Measurements from ENCODE around the gene CYP2B6. TPM values are rescaled to one million over a fixed set of nuclear protein-coding genes. Genes with fewer than 3 reads are reported as not detected.
"Not testable (repeated sequence)": the region's sequence is repeated elsewhere in the genome, so short reads cannot be mapped to it uniquely, and the experiment has no call there.

CYP2B6 gene
- total RNA-seq, 1 donor from 2014 or later, result not detected

DNA sequence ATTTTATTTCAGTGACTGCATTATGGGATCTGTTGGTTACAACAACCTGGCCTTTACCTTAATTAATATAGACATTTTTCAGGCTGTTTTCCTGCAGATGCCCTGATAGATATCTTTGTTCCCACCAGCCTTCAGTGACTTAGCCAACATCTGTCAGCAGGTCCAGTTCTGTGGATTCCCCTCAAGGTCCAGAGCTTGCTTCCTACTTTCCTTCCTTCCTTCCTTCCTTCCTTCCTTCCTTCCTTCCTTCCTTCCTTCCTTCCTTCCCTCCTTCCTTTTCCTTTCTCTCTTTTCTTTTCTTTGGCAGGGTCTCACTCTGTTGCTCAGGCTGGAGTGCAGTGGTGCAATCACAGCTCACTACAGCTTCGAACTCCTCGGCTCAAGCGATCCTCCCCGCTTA lies 14.4 kb upstream of the CYP2B6 start:
- DNase-seq (ENCODE audit: low spot score), result no peak
- intact Hi-C loops (cut with DNase I), result no loop called here
- no peak for ATAC-seq

DNA sequence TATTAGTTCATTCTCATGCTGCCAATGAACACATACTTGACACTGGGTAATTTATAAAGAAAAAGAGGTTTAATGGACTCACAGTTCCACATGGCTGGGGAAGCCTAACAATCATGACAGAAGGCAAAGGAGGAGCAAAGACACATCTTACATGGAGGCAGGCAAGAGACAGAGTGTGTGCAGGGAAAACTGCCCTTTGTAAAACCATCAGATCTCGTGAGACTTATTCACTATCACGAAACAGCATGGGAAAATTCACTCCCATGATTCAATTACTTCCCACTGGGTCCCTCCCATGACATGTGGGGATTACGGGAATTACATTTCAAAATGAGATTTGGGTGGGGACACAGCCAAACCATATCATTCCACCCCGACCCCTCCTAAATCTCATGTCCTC lies 11.3 kb upstream of the CYP2B6 start:
- ATAC-seq; DNase-seq (ENCODE audit: low spot score); intact Hi-C loops (cut with DNase I): not testable (repeated sequence)

DNA sequence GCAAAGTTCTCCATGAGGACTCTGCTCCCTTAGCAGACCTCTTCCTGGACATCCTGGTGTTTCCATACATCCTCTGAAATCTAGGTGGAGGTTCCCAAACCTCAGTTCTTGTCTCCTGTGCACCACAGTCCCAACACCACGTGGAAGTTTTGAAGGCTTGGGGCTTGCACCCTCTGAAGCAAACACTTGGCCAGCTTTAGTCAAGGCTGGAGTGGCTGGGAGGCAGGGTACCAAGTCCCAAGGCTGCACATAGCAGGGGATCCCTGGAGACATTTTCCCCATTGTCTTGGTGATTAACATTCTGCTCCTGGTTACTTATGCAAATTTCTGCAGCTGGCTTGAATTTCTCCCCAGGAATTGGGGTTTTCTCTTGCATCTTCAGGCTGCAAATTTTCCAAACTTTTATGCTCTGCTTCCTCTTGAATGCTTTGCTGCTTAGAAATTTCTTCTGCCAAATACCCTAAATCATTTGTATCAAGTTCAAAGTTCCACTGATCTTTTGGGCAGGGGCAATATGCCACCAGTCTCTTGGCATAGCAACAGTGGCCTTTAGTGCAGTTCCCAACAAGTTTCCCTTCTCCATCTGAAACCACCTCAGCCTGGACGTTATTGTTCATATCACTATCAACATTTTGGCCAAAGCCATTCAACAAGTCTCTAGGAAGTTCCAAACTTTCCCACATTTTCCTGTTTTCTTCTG lies 10.2 kb upstream of the CYP2B6 start:
- DNase-seq (ENCODE audit: low spot score); intact Hi-C loops (cut with DNase I); ATAC-seq: not testable (repeated sequence)

DNA sequence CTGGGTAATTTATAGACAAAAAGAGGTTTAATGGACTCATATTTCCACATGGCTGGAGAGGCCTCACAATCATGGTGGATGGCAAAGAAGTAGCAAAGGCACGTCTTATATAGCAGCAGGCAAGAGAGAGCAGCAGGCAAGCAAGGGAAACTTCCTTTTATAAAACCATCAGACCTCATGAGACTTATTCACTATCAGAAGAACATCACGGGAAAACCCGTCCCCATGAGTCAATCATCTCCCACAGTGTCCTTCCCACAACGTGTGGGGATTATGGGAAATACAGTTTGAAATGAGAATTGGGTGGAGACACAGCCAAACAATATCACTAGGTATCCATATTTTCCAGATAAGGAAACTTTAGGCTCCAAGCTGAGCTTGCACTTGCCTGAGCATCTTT lies 9.5 kb upstream of the CYP2B6 start:
- no peak for ATAC-seq
- DNase-seq (ENCODE audit: low spot score), result no peak
- intact Hi-C loops (cut with DNase I), result no loop called here

DNA sequence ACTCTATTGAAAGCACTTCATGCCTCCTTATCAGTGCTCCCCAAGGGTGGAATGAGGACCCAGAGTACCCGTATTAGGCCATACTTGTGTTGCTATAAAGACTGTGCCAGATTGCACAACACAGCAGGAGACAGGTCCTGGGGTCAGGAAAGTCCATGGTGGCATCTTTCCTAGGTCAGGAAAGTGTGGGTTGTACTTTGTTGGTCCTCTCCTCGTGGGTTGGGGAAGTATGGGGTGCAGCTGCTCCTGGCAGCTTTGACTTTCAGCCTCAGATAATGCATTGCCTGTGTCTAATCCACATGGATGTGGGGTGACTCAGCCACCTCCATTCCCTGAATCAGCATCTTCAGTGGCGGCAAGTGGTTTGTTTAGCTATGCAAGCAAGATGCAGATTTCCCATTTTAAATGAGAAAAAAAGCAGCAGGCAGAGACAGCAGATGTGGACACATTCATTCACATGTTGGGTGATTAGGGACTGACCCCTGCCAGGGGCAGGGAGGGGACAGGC lies 8.4 kb upstream of the CYP2B6 start:
- intact Hi-C loops (cut with DNase I), result no loop called here
- ATAC-seq, result no peak
- no peak for DNase-seq (ENCODE audit: low spot score)

DNA sequence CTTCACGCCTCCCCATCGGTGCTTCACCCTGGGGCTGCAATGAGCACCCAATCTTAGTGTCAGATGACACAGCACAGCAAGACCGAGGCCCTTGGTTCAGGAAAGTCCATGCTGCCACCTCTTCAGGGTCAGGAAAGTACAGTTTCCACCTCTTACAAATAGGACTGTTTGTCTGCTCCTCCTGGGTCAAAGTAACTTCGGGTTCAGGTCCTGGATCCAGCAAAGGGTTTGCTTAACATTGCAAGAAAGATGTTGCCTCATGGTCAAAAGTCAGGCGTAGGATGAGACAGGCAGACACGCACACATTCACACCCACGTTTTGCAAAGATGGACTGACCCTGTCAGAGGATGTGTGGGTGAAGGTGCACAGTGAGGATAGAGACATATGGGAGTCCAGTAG lies 1.6 kb upstream of the CYP2B6 start:
- intact Hi-C loops (cut with DNase I), result no loop called here
- DNase-seq (ENCODE audit: low spot score) (no peak), ATAC-seq (no peak)

DNA sequence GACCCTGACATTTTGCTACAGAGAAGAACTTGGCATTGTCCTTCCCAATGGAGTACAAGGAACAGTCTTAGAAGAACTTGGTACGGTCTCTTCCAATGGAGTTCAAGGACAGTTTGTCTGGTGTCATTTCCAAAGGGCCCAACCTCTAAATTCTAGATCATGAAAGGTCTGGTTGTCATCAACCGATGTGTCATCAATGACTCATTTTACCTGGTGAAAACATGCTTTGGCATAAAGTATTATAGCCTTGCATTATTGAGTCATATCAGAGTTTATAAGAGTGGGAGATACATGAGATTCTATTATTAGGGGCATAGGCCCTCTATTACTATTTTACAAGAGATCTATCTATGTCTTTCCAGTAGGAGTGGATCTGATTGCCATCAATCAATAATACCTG lies 4.3 kb downstream of the CYP2B6 start:
- intact Hi-C loops (cut with DNase I), result no loop called here
- no peak for DNase-seq (ENCODE audit: low spot score)
- ATAC-seq, result no peak

DNA sequence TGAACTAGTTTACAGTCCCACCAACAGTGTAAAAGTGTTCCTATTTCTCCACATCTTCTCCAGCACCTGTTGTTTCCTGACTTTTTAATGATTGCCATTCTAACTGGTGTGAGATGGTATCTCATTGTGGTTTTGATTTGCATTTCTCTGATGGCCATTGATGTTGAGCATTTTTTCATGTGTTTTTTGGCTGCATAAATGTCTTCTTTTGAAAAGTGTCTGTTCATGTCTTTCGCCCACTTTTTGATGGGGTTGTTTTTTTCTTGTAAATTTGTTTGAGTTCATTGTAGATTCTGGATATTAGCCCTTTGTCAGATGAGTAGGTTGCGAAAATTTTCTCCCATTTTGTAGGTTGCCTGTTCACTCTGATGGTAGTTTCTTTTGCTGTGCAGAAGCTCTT lies 7.9 kb downstream of the CYP2B6 start:
- intact Hi-C loops (cut with DNase I); DNase-seq (ENCODE audit: low spot score); ATAC-seq: not testable (repeated sequence)

DNA sequence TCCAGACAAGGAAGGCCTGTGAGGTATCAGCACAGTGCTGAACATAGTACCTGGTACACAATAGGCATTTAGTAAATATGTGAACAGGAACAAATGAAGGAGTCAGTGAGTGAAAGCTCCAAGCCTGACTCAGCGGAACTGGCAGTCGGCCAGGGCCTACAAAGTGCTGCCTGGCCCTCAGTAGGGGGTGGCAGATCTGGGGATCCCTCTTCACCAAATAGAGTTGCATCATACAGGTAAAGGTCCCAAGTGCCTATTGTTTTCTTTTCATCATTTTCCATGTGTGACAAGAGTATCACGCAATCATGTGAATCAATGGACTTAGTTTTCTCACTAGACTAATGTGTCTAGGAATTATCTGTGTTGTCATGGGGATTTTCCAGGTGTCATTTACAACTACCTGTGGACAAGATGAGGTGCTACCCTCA lies 9.2 kb downstream of the CYP2B6 start:
- DNase-seq (ENCODE audit: low spot score), result no peak
- intact Hi-C loops (cut with DNase I), result no loop called here
- no peak for ATAC-seq

DNA sequence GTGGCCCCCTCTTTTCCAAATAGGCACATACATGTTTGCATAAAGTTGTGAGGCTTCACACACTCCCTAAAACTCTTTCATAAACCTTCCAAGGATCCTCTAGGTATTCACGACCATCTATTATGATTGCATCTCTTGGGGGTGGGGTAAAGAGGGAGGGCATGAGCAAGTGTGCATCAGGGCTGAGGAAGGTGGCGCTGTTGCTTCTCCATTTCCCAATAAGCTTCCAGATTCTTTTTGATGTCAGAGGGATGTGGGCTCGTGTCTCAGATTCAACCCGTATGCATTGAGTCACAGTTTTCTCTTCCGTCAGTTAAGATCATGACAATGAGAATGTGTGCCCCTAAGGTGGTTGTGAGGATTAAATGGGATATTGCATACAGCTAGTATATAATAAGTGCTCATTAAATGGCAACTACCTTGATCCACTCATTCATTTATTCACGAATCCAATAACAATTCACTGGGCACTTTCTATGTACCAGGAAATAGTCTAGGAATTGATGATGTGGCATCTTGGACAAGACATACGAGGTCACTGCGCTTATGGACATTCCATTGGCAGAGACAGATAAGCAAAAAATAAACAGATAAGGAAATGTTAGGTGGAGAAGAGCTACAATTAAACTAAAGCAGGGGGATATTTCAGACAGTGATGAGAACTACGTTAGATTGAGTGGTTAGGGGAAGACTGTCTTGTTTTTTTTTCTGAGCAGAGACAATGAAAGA lies 10.3 kb downstream of the CYP2B6 start:
- intact Hi-C loops (cut with DNase I), result no loop called here

DNA sequence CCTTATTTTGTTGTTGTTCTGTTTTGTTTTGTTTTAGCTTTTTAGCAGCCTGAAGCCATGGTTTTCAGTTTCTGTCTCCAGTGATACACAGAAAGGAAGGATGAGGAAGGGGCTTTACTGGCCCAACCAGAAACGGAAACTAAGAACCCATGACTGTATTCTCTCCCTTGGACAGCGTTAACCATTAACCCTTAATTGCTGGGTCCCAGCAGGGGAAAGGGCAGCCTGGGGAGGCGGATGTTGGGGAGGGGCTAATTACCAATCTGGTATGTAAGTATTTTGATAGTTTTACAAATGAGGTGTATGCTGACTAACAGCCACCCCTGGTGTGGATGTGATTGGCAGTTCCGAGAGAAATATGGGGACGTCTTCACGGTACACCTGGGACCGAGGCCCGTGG lies 12.6 kb downstream of the CYP2B6 start:
- intact Hi-C loops (cut with DNase I); ATAC-seq: not testable (repeated sequence)

More for the DNA sequence above, 10.3 kb downstream of the CYP2B6 start:
- DNase-seq (ENCODE audit: low spot score) (no peak), ATAC-seq (no peak)

DNA sequence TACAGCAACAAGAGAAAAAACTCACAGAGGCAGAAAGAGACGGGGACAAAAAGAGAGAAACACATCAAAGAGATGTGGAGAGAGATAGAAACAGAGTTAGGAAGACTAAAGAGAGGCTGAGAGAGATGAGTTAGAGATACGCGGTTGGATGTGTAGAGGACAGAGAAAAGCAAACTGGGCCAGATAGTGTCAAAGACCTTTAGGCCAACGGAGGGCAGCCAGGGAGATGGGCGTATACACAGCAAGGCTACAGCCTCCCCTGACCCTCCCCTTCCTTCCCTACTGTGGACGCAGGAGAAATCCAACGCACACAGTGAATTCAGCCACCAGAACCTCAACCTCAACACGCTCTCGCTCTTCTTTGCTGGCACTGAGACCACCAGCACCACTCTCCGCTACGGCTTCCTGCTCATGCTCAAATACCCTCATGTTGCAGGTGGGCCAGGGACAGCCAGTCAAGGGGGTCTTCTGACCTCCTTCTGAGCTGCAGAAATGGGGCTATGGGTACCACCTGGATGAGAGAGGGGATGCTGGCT lies 18.7 kb downstream of the CYP2B6 start:
- no peak for DNase-seq (ENCODE audit: low spot score)
- no peak for ATAC-seq
- intact Hi-C loops (cut with DNase I), result loop anchor here (5.0 kb wide), 1 partner anchor 882 kb away; no protein-coding TSS in a partner anchor

More for the DNA sequence above, 12.6 kb downstream of the CYP2B6 start:
- not testable (repeated sequence) for DNase-seq (ENCODE audit: low spot score)

DNA sequence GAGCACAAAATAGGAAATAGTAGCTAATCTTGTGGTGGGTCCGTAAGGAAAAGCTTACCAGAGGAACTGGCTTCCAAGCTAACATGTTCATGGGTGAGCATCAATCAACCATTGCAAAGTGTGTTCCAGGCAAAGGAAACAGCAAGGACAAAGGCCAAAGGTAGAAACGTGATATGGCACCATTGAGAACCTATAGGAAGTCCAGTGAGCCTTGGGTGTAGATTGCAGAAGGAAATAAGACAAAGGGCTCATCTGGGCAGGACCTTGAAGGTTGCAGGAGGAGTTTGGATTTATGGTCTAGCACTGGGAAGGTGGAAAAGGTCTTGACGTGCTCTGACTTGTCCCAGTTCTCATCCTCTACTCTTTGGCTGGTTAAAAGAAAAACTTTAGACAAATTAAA lies 22.3 kb downstream of the CYP2B6 start:
- ATAC-seq (no peak), DNase-seq (ENCODE audit: low spot score) (no peak)
- intact Hi-C loops (cut with DNase I), result no loop called here

DNA sequence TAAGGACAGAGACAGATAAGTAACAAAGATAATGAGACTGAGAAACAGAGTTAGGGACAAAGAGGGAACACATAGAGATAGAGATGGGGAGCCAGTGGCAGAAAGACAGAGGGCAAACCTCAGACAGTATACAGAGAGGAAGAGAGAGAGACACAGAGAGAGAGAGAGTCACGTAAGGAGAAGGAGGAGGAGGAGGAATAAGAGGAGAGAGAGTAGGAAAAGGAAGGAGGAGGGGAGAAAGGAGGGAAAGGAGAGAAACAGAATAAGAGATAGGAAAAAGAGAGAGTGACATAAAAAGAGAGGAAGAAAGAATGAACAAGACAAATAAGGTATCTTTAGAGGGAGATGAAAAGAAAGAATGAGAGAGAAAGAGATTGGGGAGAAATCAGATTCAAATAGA lies 23.6 kb downstream of the CYP2B6 start:
- DNase-seq (ENCODE audit: low spot score) (no peak), ATAC-seq (no peak)
- intact Hi-C loops (cut with DNase I), result no loop called here

DNA sequence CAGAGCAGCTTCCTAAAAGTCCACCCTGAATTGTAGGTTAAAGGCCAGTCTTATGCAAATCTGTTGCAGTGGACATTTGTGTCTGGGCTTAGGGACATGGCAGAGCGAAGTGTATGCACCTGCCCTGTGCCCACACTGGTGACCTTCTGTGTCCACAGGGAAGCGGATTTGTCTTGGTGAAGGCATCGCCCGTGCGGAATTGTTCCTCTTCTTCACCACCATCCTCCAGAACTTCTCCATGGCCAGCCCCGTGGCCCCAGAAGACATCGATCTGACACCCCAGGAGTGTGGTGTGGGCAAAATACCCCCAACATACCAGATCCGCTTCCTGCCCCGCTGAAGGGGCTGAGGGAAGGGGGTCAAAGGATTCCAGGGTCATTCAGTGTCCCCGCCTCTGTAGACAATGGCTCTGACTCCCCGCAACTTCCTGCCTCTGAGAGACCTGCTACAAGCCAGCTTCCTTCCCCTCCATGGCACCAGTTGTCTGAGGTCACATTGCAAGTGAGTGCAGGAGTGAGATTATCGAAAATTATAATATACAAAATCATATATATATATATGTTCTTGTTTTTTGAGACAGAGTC lies 25.5 kb downstream of the CYP2B6 start:
- ATAC-seq, result no peak
- intact Hi-C loops (cut with DNase I), result no loop called here
- no peak for DNase-seq (ENCODE audit: low spot score)

DNA sequence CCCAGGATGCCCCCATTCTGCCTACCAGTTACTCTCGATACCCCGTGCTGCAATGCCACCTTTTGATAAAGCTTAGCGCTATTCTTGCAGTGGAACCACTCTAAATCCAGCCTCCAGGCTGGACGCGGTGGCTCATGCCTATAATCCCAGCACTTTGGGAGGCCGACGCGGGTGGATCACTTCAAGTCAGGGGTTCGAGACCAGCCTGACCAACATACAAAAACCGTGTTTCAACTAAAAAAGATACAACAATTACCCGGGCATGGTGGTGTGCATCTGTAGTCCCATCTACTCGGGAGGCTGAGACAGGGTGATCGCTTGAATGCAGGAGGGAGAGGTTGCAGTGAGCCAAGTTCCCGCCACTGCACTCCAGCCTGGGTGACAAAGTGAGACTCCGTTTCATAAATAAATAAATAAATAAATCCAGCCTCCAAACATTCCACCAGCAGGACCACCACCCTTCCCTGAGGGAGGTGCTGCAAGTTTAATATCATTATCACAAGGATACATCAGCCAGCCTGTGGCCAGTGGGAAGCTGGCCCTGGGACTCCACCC lies 27.7 kb downstream of the CYP2B6 start:
- DNase-seq (ENCODE audit: low spot score) (no peak), ATAC-seq (no peak)
- intact Hi-C loops (cut with DNase I), result no loop called here

DNA sequence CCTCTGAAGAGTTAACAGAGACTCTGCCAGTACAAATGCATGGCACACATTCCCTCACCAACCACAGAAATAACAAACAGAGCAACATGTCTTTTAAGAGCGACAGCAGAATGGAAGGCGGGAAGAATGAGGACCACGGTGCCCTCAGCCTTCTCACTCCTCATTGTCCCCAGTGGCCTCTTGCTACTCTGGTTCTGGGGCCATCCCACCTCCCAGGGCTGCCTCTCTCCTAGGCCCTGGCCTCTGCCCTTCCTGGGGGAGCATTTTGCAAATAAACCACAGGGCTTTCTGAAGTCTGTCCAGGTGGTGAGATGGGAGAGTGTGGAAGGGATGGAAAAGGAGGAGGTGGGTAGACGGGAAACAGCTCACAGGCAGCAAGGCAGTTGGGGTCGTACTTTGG lies 28.3 kb downstream of the CYP2B6 start:
- DNase-seq (ENCODE audit: low spot score) (no peak), ATAC-seq (no peak)
- intact Hi-C loops (cut with DNase I), result no loop called here

DNA sequence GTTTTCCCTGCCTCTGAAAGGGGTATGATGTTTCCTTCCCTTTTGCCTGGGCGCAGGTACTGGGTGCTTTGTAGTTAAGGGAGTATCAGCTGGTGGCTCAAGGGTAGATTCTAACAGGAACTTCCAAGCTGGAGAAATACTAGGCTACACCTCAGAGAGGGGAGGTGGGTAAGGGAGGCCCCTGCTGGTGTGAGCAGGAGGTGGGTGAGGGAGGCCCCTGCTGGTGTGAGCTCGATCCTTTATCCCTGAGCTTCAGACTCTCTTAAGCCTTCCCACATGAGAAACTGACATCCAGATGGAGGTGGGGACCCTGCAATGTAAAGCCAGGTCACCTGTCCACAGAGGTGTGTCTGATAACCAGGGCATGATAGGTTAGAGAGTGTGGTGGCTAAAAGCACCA lies 32.1 kb downstream of the CYP2B6 start:
- no peak for DNase-seq (ENCODE audit: low spot score)
- no peak for ATAC-seq
- intact Hi-C loops (cut with DNase I), result no loop called here

DNA sequence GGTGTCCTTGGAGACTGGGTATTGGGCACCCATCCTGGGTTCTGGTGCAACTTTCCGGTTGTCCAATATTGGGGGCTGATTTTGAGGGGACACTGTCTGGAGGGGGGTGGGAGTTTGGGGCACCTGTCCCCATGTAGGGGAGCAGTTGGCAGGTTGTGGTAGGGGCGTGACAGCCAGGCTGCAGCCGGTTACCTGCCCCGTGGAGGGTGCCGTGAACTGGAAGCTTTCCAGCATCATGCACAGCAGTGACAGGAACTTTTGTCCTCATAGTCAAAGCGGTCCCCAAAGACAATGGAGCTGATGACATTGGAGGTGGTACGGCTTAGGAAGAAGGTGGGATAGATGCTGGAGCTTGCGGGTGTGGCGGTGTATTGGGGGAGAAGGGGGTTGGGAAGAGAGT lies 34.3 kb downstream of the CYP2B6 start:
- ATAC-seq, result no peak
- intact Hi-C loops (cut with DNase I), result no loop called here
- no peak for DNase-seq (ENCODE audit: low spot score)

All from sciatic nerve (tissue), 2 donors.